GM13976 (cell line): ENCODE results near the gene YARS1.

Experiments
- DNase-seq: peaks from one replicate; pipeline ENCODE4 v3.0.0; 2012; ENCODE audit warnings: low spot score
- in situ Hi-C: fragments of 300-500 bp; cut with MboI; formaldehyde crosslinking; loops from one replicate; pipeline ENCODE4 v1.12.0; 2022; ENCODE audit warnings: low sequenced_read_pairs, mixed read lengths, inconsistent platforms; ENCODE audit not compliant: unreplicated experiment
- TF ChIP-seq, protein P1 (sequence below): IDR thresholded peaks from 2 replicates; pipeline ENCODE4 v1.5.1; 2012; ENCODE audit warnings: borderline replicate concordance, mild to moderate bottlenecking; ENCODE audit not compliant: insufficient read depth; ENCODE audit errors: extremely low read depth, missing control alignments, control extremely low read depth

The YARS1 gene

DNA sequence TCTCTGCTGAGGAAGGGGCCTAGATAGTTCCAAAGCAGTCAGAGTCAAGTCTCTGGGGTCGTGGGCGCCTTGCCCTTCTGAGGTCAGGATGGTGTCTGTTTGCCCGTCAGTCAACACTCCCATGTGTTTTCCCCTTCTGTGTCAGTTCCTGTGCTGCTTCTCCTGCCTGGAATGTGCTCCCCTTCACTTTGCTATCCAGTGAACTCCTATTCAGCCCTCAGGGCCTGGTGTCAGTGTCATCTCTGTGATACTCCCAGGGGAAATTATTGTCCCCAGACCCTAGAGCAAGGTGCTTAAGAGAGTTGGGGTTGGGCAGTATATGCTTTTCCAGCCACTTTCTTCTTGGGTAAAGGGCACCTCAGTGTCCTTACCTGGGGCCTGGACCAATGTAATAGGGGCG is 68.8 kb downstream of the YARS1 start:
- TF ChIP-seq, protein P1, sequence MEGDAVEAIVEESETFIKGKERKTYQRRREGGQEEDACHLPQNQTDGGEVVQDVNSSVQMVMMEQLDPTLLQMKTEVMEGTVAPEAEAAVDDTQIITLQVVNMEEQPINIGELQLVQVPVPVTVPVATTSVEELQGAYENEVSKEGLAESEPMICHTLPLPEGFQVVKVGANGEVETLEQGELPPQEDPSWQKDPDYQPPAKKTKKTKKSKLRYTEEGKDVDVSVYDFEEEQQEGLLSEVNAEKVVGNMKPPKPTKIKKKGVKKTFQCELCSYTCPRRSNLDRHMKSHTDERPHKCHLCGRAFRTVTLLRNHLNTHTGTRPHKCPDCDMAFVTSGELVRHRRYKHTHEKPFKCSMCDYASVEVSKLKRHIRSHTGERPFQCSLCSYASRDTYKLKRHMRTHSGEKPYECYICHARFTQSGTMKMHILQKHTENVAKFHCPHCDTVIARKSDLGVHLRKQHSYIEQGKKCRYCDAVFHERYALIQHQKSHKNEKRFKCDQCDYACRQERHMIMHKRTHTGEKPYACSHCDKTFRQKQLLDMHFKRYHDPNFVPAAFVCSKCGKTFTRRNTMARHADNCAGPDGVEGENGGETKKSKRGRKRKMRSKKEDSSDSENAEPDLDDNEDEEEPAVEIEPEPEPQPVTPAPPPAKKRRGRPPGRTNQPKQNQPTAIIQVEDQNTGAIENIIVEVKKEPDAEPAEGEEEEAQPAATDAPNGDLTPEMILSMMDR: no peak
- in situ Hi-C loops: no loop called here
- no peak for DNase-seq

DNA sequence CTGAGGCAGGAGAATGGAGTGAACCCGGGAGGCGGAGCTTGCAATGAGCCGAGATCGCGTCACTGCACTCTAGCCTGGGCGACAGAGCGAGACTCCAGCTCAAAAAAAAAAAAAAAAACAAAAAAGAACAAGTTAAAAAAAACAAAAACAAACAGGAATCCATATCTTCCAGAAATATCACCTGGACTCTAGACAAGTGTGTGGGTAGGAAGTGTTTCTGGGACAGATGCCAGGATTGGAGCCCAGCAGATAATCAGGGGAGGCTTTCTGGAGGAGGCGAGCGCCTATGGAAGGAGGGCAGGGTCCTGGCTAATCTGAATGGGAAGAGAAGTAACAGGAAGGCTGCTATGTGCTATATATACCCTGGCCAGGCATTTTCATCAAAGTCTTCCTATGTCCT is 71.0 kb downstream of the YARS1 start:
- in situ Hi-C loops: no loop called here
- TF ChIP-seq, protein P1: no peak
- no peak for DNase-seq

DNA sequence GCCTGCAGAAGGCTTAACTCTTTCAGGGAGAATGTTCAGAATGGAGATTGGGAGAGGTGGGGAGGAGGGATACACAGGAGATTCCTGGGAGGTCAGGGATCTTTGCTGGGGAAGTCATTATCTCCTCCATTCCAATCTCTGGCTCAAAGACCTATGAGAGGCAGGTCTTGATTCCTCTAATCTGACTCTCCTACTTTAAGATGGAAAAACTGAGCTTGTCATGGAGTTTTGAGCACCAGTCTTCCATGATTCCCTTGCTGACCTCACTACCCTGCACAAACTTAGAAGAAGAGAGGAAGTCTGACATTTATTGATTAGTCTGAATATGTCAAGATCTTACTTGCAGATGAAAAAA is 73.1 kb downstream of the YARS1 start:
- in situ Hi-C loops: no loop called here
- TF ChIP-seq, protein P1: no peak
- DNase-seq: no peak

DNA sequence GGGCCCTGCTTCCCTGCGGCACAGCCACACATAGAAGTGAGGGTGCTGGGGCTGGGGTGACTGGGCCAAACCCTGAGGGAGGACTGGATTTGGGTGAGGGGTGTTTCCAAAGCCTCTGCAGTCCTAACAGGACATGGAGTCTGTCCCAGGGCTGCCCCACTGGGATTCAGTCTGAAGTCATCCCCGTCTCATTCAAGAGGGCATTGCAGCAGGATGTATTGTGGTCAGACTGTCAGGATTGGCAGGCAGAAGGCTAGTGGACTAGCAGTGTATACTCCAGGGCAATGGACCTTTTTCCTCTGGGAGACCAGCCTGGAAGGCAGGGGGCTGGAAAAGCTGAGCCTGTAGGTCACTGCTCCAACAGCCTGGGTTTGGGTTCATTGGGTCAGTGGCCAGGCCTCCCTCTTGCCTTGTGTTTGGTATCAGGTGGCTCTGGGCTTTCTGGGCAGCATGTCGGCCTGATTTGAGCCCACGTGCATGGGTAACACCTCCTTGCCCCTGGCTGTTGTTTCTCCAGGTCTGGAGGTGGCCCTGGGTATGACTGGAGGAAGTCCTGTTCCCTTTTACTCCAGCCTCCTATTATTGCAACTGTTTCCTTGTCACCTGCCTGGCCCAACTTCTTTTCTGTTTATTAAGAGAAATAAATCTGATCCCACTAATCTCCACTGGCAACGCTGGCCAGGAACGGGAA is 73.6 kb downstream of the YARS1 start:
- in situ Hi-C loops: no loop called here
- DNase-seq: no peak
- TF ChIP-seq, protein P1: no peak

DNA sequence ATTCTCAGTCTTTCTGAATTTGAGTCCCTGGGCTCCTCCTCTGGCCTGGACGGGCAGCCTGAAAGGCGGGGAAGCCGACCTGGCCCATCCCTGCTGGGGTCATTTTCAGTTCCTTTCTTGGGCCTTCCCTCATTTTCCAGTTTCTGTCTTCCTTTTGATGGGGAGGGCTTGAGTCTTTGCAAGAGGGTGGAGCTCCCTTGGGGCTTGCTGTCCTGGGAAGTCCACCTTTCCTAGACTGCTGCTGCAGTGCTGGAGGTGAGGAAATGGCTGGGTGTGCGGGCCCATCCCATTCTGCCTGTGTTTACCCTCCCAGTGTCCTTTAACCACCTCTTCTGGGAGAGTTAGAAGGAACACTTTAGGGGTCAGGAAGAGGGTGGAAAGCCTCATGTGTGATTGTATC is 74.2 kb downstream of the YARS1 start:
- in situ Hi-C loops: no loop called here
- TF ChIP-seq, protein P1: no peak
- DNase-seq: no peak

DNA sequence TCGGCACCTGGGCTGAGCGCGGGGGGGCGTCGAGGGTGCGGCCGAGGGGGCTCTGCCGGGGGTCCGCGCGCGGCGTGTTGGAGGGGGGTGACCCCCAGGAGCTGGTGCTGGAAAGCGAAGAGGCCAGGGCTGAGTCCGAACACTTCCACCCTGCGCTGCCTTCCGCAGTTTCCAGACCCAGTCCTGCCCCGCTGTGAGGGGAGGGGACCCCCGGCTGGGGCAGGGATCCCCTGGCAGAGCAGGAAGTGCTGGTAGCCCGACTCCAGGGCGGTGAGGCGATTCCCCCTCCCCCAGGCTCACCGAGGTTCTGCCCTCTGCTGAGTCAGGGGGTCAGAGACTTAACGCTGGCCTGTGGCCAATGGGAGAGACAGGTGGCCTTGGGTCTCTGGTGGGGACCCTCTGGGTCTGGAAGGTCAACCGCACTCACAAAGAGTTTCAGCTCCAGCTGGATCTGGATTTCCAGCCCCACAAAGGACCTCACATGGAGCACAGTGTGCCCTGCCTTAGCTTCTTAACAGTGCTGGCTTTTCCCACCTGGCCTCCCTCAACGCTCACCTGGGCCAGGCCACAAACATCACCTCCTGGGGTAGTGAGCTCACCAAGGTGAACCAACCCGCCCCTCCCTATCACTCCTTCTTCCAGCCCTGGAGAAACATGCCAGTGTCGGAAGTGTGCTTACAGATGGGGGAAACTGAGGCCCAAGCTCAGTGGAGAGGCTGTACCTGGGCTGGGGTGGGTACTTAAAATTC is 74.8 kb downstream of the YARS1 start:
- TF ChIP-seq, protein P1: no peak
- no peak for DNase-seq
- in situ Hi-C loops: no loop called here
